ENCODE results near the gene GOLGA7B. TPM values are rescaled to one million over a fixed set of nuclear protein-coding genes. Genes with fewer than 3 reads are reported as not detected.

The GOLGA7B gene
- total and polyA plus RNA-seq, 9 of the 15 experiments (the other 6 are each of a cell fraction or from before 2014, with no cell fraction given) = 0.03 to 0.07 (median 0.04) TPM; not detected in 3

- BruUV-seq (replicated peaks) = no TSS peak
- intact Hi-C loops (cut with micrococcal nuclease) = no loop called here
- CTCF ChIA-PET (ENCODE audit: low intra/inter-chr PET ratio) = no interaction called here
- peaks cover 0 to 9% of the 10 kb centered on the region in 2 experiments; a peak in 2 of 5 replicates for H3K4me1 ChIP-seq (replicated peaks in 1 of 2; ENCODE audit: control insufficient read depth in 2 of 2, insufficient read depth in 2 of 2, low read length in 2 of 2)
- no peaks in the 10 kb centered on the region; the same call in 1 of the 2 replicates for H4K20me1 ChIP-seq (replicated peaks; ENCODE audit: control insufficient read depth, insufficient read depth, low read length)
- H3K4me3 ChIP-seq = no peak overlapping the region
- in situ Hi-C loops (cut with MboI) = loop anchor here (25.0 kb wide), 1 partner anchor 89 kb away; the partner anchor contains the start of gene SFRP5
- TF ChIP-seq RFX5 (IDR thresholded peaks at IDR 0.05; ENCODE audit: low read depth, low read length) = no peak
- TF ChIP-seq CBX2 (IDR thresholded peaks at IDR 0.05; ENCODE audit: insufficient read depth, low read length, poor library complexity, severe bottlenecking) = no peak
- no peak for TF ChIP-seq NUFIP1 (IDR thresholded peaks at IDR 0.05; ENCODE audit: partially characterized antibody)
- TF ChIP-seq TGIF2 (CRISPR knock-in tag; IDR thresholded peaks at IDR 0.05) = no peak
- no peak for TF ChIP-seq AFF4 (CRISPR knock-in tag; IDR thresholded peaks at IDR 0.05)
- TF ChIP-seq MAFK (IDR thresholded peaks at IDR 0.05; ENCODE audit: low read length) = no peak
- TF ChIP-seq PCBP2 (IDR thresholded peaks at IDR 0.05; ENCODE audit: low read depth, low read length, poor library complexity, severe bottlenecking) = no peak
- TF ChIP-seq COPS2 (conservative IDR thresholded peaks at IDR 0.05) = no peak
- no peaks in the 10 kb centered on the region for H3K36me3 ChIP-seq (ENCODE audit: control insufficient read depth, insufficient read depth, low read length)
- no peaks in the 10 kb centered on the region for H3K9me3 ChIP-seq (replicated peaks; ENCODE audit: control insufficient read depth, insufficient read depth, low read depth, low read length)
- no peaks in the 10 kb centered on the region for H3K79me2 ChIP-seq (ENCODE audit: control insufficient read depth, insufficient read depth, low read length)
- H3K9ac ChIP-seq (ENCODE audit: insufficient read depth in 1 of 2, low read depth in 2 of 2, low read length in 2 of 2) = no peak overlapping the region
- no peak overlapping the region for H3K27ac ChIP-seq (ENCODE audit: extremely low read depth, low read depth, low read length)
- H3K27me3 ChIP-seq (ENCODE audit: control insufficient read depth in 2 of 2, insufficient read depth in 2 of 2, low read length in 2 of 2) = peaks cover 0 to 13% of the 10 kb centered on the region in 2 experiments; a peak in 2 of 5 replicates
- ATAC-seq = no peak
- WGBS (ENCODE audit: insufficient coverage, low coverage, missing lambda C conversion rate) = 11% methylated on average over 7 of the region's 7 CpGs
- POLR2A ChIA-PET = interaction anchor here (0.6 kb wide), 1 partner anchor 139 kb away, joined by 3 read pairs; no protein-coding TSS in a partner anchor
- H3K9me1 ChIP-seq (ENCODE audit: control insufficient read depth, insufficient read depth, low read length) = no peaks in the 10 kb centered on the region
- H3K4me2 ChIP-seq (ENCODE audit: insufficient read depth, low read length) = no peak overlapping the region
- no peak overlapping the region for H2AFZ ChIP-seq (ENCODE audit: low read depth, low read length)
- no peak for DNase-seq (ENCODE audit: extremely low read depth in 1 of 4, low spot score in 3 of 4)
- FAIRE-seq = no peak
Measured at GRCh38 chr10:97851341-97852001, 1.8 kb downstream of the GOLGA7B start.

Measured in K562 (cell line).